Head of caudate nucleus (tissue), 42 donors: ENCODE results near the gene GNAO1.

Experiments used
- DNase-seq, 42 donors: peaks; one replicate each; pipeline versions ENCODE4 v3.0.0 to v3.0.0-alpha.2; 2020 to 2021; ENCODE audit warnings: mixed read lengths in 7 of 42
- intact Hi-C: fragments of 100-400 bp; cut with DNase I; formaldehyde crosslinking; loops from one replicate; pipeline ENCODE4 v1.15.0; 2022

GNAO1 gene

GRCh38 chr16:56274369-56274768 lies 83.1 kb downstream of the GNAO1 start:
- DNase-seq = no peak
- intact Hi-C loops = no loop called here

DNA sequence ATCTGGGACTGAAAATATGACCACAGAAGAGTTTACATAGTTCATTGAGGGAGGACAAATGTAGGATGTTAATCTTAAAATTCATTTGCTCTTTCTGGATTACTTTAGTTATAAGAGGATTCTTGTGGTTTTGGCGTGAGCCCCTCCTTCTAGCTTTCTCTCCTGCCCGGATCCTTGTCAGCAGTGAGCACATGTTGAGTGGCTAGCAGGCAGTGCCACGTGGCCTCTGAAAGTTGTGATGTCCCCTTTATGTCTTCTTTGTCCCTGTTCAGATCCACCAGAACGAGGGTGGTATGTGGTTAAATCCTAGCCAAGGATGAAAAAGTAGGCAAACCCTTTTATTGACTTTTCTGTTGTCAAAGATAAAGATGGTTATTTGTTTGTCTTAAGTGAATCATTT lies 83.8 kb downstream of the GNAO1 start:
- DNase-seq = peak in 7 of 42 donors; percentile 7 to 30 (median 11)
- intact Hi-C loops = no loop called here

- intact Hi-C loops = no loop called here
- peak in 10 of 42 donors; percentile 5 to 35 (median 20) for DNase-seq
Measured at GRCh38 chr16:56275801-56276200, 84.5 kb downstream of the GNAO1 start.

- peak in 13 of 42 donors; percentile 0 to 53 (median 26) for DNase-seq
- intact Hi-C loops = no loop called here
Measured at GRCh38 chr16:56277075-56277474, 85.8 kb downstream of the GNAO1 start.

DNA sequence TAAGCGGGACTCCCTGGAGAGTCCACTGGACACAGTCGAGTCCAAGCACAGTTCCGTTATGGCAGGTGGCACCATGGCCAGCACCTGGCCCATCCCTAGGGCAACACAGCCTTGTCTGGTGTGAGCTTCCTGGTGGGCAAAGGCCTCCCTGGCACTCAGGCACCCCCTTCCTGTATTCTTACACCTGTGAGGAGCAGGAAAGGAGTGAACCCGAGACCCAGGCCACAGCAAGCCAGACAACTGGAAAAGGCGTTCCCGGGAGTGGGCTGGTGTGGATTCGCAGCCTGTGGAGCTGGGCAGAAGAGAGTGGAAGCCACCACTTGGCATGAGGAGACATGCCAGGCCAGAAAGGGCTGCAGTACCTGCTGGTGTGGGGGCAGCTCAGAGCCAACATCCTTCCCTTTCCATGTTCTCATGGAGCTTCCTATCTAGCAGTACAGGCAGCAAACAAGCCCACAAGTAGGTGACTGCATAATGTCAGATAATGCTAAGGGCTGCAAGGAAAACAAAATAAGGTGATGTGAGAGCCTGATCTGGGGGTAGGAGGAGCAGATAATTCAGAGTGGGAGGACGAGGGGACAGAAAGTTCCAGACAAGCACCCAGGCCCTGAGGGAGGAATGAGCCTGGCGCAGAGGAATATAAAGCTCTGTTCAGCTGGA lies 87.0 kb downstream of the GNAO1 start:
- peak in 13 of 42 donors; percentile 1 to 68 (median 41) for DNase-seq
- intact Hi-C loops = no loop called here

GRCh38 chr16:56279132-56279531 lies 87.8 kb downstream of the GNAO1 start:
- DNase-seq = peak in 15 of 42 donors; percentile 0 to 66 (median 31)

DNA sequence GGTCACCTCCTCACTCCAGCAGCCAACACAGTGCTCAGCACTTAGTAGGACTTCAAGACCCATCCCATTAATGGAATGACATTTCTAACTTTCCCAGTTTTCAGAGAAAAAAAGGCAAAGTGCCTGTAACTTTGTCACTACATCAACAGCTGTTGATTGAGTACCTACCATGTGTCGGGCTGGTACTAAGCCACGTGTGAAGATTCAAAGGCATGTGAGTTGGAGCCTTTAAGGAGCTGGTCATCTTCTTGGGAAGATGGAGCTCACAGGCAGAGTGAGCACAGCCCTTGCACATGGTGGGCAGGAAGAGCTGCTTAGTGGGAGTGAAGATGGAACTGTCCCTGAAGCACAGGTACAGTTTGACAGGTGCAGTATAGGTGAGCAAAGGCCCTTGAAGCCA lies 88.6 kb downstream of the GNAO1 start:
- intact Hi-C loops = no loop called here
- DNase-seq = peak in 1 of 42 donors; percentile 21

More at GRCh38 chr16:56279132-56279531, 87.8 kb downstream of the GNAO1 start:
- intact Hi-C loops = no loop called here

GRCh38 chr16:56281249-56281805 lies 90.0 kb downstream of the GNAO1 start:
- intact Hi-C loops = no loop called here
- DNase-seq = peak in 4 of 42 donors; percentile 34 to 71 (median 58)

DNA sequence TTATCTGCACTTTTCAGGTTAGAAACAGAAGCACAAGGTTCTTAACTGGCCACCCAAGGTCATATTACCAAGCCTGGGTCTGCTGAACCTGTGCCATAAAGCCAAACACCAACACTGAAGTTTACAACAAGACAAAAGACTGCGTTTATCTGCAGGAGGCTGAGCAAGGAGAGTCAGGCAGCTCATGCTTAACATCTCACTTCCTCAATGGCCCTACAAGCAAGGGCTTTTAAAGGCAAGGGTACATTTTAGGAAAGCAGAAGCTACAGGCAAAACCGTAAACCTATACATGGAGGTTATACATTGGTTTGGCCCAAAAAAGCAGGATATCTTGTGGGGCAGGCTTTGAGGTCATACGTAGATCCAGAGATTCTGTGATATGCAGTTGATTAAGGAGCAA lies 91.2 kb downstream of the GNAO1 start:
- intact Hi-C loops = no loop called here
- peak in 1 of 42 donors; percentile 25 for DNase-seq

GRCh38 chr16:56284521-56284920 lies 93.2 kb downstream of the GNAO1 start:
- intact Hi-C loops = no loop called here
- DNase-seq = peak in 1 of 42 donors; percentile 3

- intact Hi-C loops = no loop called here
- DNase-seq = peak in 4 of 42 donors; percentile 54 to 75 (median 57)
Measured at GRCh38 chr16:56286809-56287208, 95.5 kb downstream of the GNAO1 start.

DNA sequence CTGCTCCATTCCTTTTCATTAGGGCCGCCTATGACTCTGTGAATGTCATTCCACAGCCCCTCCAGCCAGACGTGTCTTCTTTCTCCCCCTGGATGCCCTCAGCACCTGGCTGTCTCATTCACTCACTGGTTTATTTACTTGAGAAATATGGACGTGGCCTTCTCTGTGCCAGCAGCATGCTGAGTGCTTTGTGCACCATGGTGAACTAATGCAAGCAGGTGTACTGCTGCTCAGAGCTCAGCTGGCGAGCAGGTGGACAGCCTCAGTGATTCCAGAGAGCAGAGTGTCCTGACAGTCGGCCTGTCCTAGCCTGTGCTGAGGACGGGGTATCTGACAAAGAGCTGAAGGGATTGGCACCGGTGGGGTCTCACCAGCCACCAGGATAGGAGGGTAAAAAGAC lies 96.7 kb downstream of the GNAO1 start:
- intact Hi-C loops = no loop called here
- DNase-seq = peak in 4 of 42 donors; percentile 2 to 34 (median 22)

- peak in 5 of 42 donors; percentile 4 to 37 (median 31) for DNase-seq
- intact Hi-C loops = no loop called here
Measured at GRCh38 chr16:56289416-56289815, 98.1 kb downstream of the GNAO1 start.

- intact Hi-C loops = no loop called here
- peak in 5 of 42 donors; percentile 2 to 36 (median 28) for DNase-seq
Measured at GRCh38 chr16:56289862-56290261, 98.6 kb downstream of the GNAO1 start.

- peak in 5 of 42 donors; percentile 0 to 36 (median 16) for DNase-seq
- intact Hi-C loops = no loop called here
Measured at GRCh38 chr16:56294014-56294413, 102.7 kb downstream of the GNAO1 start.

DNA sequence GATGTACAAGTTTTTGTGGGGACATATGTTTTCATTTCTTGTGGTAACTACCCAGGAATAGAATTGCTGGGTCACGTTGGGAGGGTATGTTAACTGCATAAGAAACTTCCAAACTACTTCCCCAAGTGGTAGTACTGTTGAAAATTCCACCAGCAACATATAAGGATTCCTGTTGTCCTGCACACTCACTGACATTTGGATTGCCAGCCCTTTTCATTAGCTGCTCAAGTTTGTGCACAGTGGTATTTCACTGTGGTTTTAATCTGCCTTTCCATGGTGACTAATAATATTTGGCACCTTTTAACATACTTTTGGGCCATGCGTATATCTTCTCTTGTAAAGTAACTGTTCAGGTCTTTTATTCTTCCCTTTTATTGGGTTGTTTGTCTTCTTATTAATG lies 103.3 kb downstream of the GNAO1 start:
- intact Hi-C loops = no loop called here
- DNase-seq = peak in 1 of 42 donors; percentile 2

- intact Hi-C loops = no loop called here
- DNase-seq = peak in 4 of 42 donors; percentile 0 to 36 (median 23)
Measured at GRCh38 chr16:56295059-56295665, 103.9 kb downstream of the GNAO1 start.

- DNase-seq = peak in 11 of 42 donors; percentile 18 to 79 (median 43)
- intact Hi-C loops = no loop called here
Measured at GRCh38 chr16:56295739-56296527, 104.6 kb downstream of the GNAO1 start.

- intact Hi-C loops = no loop called here
- peak in 7 of 42 donors; percentile 10 to 78 (median 51) for DNase-seq
Measured at GRCh38 chr16:56297684-56298083, 106.4 kb downstream of the GNAO1 start.
